Pancreas (tissue), 10 donors: ENCODE data around the gene IZUMO1R. TPM values are rescaled to one million over a fixed set of nuclear protein-coding genes. Genes with fewer than 3 reads are reported as not detected.
A peak's percentile ranks its signal among the peaks of the same experiment; 100 is the strongest.
"Not testable (repeated sequence)": the region's sequence is repeated elsewhere in the genome, so short reads cannot be mapped to it uniquely, and the experiment has no call there.

Experiments
- ATAC-seq, 4 donors: fragments of 200-7000 bp; cut with Tn5 transposase; one replicate each; pipeline versions ENCODE4 v1.8.0 to v1.9.1; 2020; ENCODE audit warnings: mild to moderate bottlenecking in 4 of 4, moderate library complexity in 4 of 4
- DNase-seq, 6 donors: peaks; one replicate each; pipeline ENCODE4 v3.0.0-alpha.2; 2020
- FAIRE-seq: peaks from 2 replicates; lab custom pipeline; 2012; peaks lifted over from hg19 to GRCh38; lab: Jason Lieb, UNC
- H3K27ac ChIP-seq, 4 donors: fragments of 200-600 bp; sonication (generic); 1 replicate in 3 of 4; 2 replicates in 1 of 4; pipeline versions ENCODE4 v1.5.0 to v1.8.0; 2020
- H3K27me3 ChIP-seq, 4 donors: fragments of 200-600 bp; one replicate each; pipeline ENCODE4 v1.8.0; 2021
- H3K36me3 ChIP-seq, 3 donors: fragments of 200-600 bp; sonication (generic) in 1 of 3; one replicate each; pipeline versions ENCODE4 v1.5.0 to v1.8.0; 2020 to 2021
- H3K4me1 ChIP-seq, 3 donors: fragments of 200-600 bp; one replicate each; pipeline ENCODE4 v1.8.0; 2021
- H3K4me3 ChIP-seq, 4 donors: fragments of 200-600 bp; sonication (generic) in 2 of 4; one replicate each; pipeline versions ENCODE4 v1.5.0 to v1.8.0; 2020 to 2021
- H3K9me3 ChIP-seq, 4 donors: fragments of 200-600 bp; one replicate each; pipeline ENCODE4 v1.8.0; 2021
- CTCF ChIP-seq, 4 donors: fragments of 200-600 bp; sonication (generic) in 3 of 4; IDR thresholded peaks; one replicate each; pipeline versions ENCODE4 v1.5.0 to v1.8.0; 2021; ENCODE audit warnings: antibody characterized with exemption in 4 of 4
- WGBS, 2 donors: extraction: QIAGEN DNeasy Blood & Tissue Kit; methylation state at CpG; one replicate each; pipeline ENCODE4 v1.1.7; 2013; 5-methylcytosine and 5-hydroxymethylcytosine counted together
- intact Hi-C, 3 donors: fragments of 100-400 bp; cut with DNase I; formaldehyde crosslinking; loops; one replicate each; pipeline versions ENCODE4 v1.11.1 to v1.14.2; 2022
- polyA plus RNA-seq, 2 donors: library from polyadenylated mRNA; stranded (reverse); fragments of 200-250 nt; gene quantifications; one replicate each; pipeline ENCODE4 v1.2.3, GENCODE V29; 2013
- total RNA-seq, 6 donors: library from RNA; stranded (reverse); fragmentation: NEBNext Ultra II Directional in 4 of 6; extraction: Animal tissue kit (Norgen Biotek cat#: 25700) in 4 of 6; gene quantifications; one replicate each; pipeline versions ENCODE4 v1.2.1 to v1.2.4, GENCODE V29; 2021 to 2023
- donor health status: healthy with polysubstance abuse.
- donor health status: DM: no; HTN: no; CAD: no; lungs with moderate emphysema.
- donor health status: DM: no; HTN: no; CAD: no.
- donor health status: control.
- donor health status: control.
- donor health status: Bipolar disorder and iron deficiency.
- donor health status: DM: yes; HTN: yes; CAD: no.
- donor health status: DM: no; HTN: no; CAD: no.
- donor health status: DM: no; HTN: no; CAD: no.
- donor health status: DM: yes; HTN: yes; CAD: no.

The IZUMO1R gene
- total and polyA plus RNA-seq, 8 donors = not detected

- H3K36me3 ChIP-seq = no peaks in the 10 kb centered on the region
- H3K27ac ChIP-seq = no peak overlapping the region
- no peaks in the 10 kb centered on the region for H3K4me1 ChIP-seq
- intact Hi-C loops = no loop called here
- DNase-seq (no peak), ATAC-seq (no peak), FAIRE-seq (no peak)
- H3K4me3 ChIP-seq = no peak overlapping the region
- 86 to 91% methylated on average over 5 of the region's 5 CpGs for WGBS, 2 donors
- no peaks in the 10 kb centered on the region for H3K27me3 ChIP-seq
- no peaks in the 10 kb centered on the region for H3K9me3 ChIP-seq
- TF ChIP-seq CTCF (IDR thresholded peaks at IDR 0.05) = no peak
These were observed 27.4 kb upstream of the IZUMO1R start for GRCh38 chr11:94276943-94277342.

GRCh38 chr11:94278207-94278606, 26.2 kb upstream of the IZUMO1R start:
- H3K4me3 ChIP-seq, FAIRE-seq, H3K27ac ChIP-seq, H3K27me3 ChIP-seq, H3K36me3 ChIP-seq, DNase-seq, intact Hi-C loops, H3K9me3 ChIP-seq, ATAC-seq, H3K4me1 ChIP-seq: not testable (repeated sequence)
- 43 to 44% methylated on average over 4 of the region's 4 CpGs for WGBS, 2 donors

GRCh38 chr11:94279996-94280395, 24.4 kb upstream of the IZUMO1R start:
- Histone ChIP-seq H3K4me1 (no peaks in the 10 kb centered on the region), H3K27ac (no peak overlapping the region), H3K36me3 (no peaks in the 10 kb centered on the region), H3K9me3 (no peaks in the 10 kb centered on the region), H3K4me3 (no peak overlapping the region), H3K27me3 (no peaks in the 10 kb centered on the region)
- FAIRE-seq (no peak), DNase-seq (no peak), ATAC-seq (no peak)
- 85 to 90% methylated on average over 3 of the region's 3 CpGs for WGBS, 2 donors
- intact Hi-C loops = no loop called here
- TF ChIP-seq CTCF (IDR thresholded peaks at IDR 0.05) = no peak

- H3K4me1 ChIP-seq = no peaks in the 10 kb centered on the region
- ATAC-seq (no peak), DNase-seq (no peak), FAIRE-seq (no peak)
- WGBS, 2 donors = 67 to 86% methylated on average over 2 of the region's 2 CpGs
- no peaks in the 10 kb centered on the region for H3K9me3 ChIP-seq
- no peak overlapping the region for H3K27ac ChIP-seq
- TF ChIP-seq CTCF (IDR thresholded peaks at IDR 0.05) = no peak
- H3K27me3 ChIP-seq = no peaks in the 10 kb centered on the region
- intact Hi-C loops = no loop called here
- no peaks in the 10 kb centered on the region for H3K36me3 ChIP-seq
- H3K4me3 ChIP-seq = no peak overlapping the region
These were observed 23.1 kb upstream of the IZUMO1R start for GRCh38 chr11:94281324-94281723.

GRCh38 chr11:94283678-94284077, 20.7 kb upstream of the IZUMO1R start:
- no peaks in the 10 kb centered on the region for H3K27me3 ChIP-seq
- H3K4me1 ChIP-seq = no peaks in the 10 kb centered on the region
- DNase-seq = no peak
- no peaks in the 10 kb centered on the region for H3K9me3 ChIP-seq
- no peak for FAIRE-seq
- ATAC-seq = peak in 1 of 4 donors; percentile 52
- no peak overlapping the region for H3K4me3 ChIP-seq
- H3K27ac ChIP-seq = no peak overlapping the region
- no peaks in the 10 kb centered on the region for H3K36me3 ChIP-seq
- intact Hi-C loops = no loop called here
- no peak for TF ChIP-seq CTCF (IDR thresholded peaks at IDR 0.05)

- H3K36me3 ChIP-seq = no peaks in the 10 kb centered on the region
- ATAC-seq (no peak), FAIRE-seq (no peak), DNase-seq (no peak)
- H3K27ac ChIP-seq = no peak overlapping the region
- intact Hi-C loops = no loop called here
- no peak for TF ChIP-seq CTCF (IDR thresholded peaks at IDR 0.05)
- no peak overlapping the region for H3K4me3 ChIP-seq
- WGBS, 2 donors = 35 to 36% methylated on average over 1 of the region's 1 CpG
- no peaks in the 10 kb centered on the region for H3K27me3 ChIP-seq
- H3K9me3 ChIP-seq = no peaks in the 10 kb centered on the region
- no peaks in the 10 kb centered on the region for H3K4me1 ChIP-seq
These were observed 8.8 kb upstream of the IZUMO1R start for GRCh38 chr11:94295534-94295933.
